GM19463 (cell line): ENCODE results near the gene RARB.

Source experiments
- ATAC-seq: cut with Tn5 transposase; IDR thresholded peaks from one replicate; pipeline ENCODE4 v1.9.1; 2021; ENCODE audit warnings: mild to moderate bottlenecking, moderate library complexity; ENCODE audit not compliant: unreplicated experiment

The RARB gene

DNA sequence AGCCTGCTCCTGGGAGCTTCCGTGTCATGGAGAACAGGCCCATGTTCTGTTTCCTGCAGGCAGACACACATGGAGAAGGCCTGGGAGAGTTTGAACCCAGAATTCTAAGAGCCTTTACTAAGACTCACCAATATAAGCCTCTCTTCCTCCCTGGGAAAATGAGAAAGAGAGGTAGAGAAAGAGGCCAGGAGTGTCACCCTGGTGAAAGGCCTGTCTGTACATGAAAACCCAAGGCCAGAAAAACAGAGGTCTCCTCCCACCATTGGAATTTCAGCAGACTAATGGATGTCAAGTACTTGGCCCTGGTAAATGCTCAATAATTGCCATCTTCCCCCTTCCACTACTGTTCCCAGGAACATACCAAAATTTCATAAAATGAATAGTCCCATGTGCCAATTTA is 119.0 kb downstream of the RARB start:
- ATAC-seq = no peak

DNA sequence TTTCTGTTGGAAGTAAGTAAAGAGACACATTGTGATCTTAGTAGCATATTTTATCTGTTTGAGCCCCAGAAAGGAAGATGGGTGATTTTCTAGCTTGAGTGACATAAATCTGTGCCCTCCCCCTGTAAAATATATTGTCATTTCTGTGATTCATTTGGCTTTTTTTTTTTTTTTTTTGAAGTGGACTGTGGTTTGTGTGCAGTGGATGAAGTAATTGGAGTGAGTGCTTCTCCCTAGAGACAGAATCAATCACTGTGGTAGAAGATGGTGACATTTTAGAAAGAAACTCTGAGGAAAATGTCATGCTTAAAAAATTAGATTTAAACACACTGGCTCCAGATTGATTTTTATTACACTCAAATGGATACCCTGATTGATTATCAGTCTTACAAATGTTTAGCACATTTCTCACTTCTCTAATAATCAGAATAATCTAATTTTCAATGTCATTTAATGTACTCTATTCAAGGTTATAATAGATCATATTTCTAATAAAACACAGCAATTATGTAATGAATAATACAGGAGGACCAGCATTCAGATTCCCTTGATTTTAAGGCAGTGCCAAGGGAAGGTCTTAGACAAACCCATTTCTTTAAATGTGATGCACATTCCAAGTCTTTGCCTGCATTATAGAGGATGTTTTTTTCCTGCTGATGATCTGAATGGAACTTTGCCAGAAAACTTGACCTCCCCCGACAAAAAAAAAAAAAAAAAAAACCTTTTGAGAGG is 120.0 kb downstream of the RARB start:
- no peak for ATAC-seq

DNA sequence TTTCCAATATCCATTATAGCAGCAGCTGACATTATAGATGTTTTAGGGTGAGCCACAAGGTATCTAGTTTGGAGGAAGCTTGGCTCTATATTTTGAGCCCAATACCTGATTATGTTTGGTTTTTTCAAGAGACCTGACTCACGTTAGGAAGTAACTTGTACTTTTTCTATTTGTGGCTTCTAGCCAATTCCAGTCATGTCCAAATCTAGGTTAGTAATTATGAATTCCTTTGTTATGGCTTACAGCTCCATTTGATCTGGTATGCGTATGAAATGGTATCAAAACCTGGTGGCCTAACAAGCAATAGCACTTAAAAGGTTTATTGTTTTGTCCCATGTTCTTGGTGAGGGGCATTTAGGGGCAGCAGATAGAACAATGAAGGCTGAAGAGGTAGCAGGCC is 120.8 kb downstream of the RARB start:
- ATAC-seq = no peak

- no peak for ATAC-seq
Measured at GRCh38 chr3:25552251-25552650, 124.2 kb downstream of the RARB start.

DNA sequence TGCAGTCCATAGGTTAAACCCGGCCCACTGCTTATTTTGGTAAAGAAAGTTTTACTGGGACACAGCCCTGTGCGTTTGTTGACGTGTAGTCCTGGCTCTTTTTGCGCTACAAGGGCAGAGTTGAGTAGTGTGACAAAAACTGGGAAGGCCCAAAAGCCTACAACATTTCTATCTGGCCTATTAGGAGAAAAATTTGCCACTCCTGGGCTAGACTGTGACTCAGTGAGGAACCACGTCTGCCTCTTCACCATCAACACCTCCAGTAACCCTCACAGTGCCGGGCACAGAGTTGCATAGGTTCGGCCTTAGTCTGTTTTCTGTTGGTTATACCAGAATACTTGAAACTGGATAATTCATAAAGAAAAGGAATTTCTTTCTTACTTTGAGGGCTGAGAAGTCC is 126.3 kb downstream of the RARB start:
- ATAC-seq = no peak

DNA sequence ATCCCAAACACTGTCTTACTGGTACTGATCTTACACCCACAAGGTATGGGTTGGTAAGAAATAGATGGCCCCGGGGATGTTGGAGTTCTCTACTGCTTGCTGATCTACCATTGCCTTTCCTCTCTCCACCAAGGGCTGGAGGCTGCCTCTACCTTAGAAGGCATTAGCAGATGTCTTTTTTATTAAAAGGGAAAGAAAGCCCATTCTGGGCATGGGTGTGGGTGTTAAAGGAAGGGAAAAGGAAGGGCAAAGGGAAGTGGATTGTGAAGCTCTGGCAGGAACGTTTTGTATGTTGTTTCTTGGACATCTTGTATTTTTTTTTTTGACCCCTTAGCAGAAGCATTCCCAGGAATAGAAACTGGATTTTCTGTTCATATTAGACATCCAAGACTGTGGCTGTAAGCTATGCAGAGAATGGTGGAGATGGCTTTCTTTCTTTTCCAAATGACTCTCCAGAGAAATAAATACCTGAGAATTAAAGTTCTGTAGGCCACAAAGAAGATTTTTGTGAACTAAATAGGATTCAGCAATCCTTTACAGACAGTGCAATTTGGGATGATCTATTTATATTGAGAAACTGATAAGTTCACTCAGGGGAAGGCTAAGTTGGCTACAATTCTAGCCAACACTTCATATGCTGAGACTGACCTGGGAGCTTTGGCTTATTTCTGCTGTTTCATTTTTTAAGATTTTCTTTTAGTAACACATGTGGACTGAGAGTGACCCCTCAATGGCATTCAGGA is 127.8 kb downstream of the RARB start:
- no peak for ATAC-seq

DNA sequence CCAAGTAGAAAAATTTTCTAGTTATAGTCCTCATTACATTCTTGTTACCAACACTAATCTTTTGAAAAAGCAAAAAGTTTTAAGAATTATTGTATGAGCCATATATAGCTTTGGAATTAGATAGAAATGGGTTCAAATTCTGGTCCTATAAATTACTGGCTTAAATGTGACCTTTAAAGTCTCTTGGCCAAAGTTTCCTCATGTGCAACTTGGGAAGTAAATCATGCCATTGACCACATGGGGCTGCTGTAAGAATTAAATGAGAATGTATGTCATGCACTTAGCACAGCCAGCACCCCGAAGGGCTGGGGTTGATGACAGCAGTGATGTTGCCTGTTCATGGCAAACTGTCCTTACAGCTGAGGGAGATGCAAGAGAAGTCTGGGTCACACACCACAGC is 128.4 kb downstream of the RARB start:
- ATAC-seq = no peak

DNA sequence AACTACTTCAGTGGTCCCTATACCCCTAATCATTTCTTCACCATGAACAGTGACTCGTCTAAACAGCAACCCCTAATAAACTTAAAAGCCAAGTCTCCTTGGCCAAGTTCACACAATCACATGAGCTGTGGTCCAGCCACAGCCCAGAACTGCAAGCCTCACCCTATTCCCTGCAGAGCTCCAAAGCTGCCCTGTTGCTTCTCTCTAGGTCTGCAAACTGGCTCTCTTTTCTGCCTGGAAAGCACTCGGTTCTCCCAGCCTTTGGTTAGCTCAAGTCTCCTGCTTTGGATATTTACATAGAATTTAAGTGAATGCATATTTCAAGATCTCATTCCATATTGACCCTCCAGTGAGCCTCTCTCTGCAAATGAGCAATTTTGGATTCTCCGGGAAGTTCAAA is 129.6 kb downstream of the RARB start:
- no peak for ATAC-seq

GRCh38 chr3:25558121-25558520 is 130.1 kb downstream of the RARB start:
- no peak for ATAC-seq

GRCh38 chr3:25558796-25559195 is 130.7 kb downstream of the RARB start:
- no peak for ATAC-seq

GRCh38 chr3:25563601-25564000 is 135.5 kb downstream of the RARB start:
- no peak for ATAC-seq

DNA sequence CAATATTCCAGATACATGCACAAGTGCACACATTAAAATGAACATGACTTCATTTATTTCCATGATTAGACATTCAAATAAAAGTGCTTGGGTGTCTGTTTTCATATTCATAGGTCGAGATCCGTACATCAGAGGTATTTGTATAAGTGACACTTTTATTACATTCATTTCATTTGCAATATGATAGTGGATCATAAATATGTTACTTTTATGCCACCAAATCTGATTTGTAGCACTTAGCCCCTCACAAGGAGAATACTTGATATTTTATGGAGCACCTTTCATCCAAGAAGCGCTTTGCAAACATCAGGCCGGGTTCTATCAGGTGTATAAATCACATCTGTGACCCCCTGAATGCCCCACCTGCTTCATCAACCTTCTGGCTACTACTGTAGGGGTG is 136.0 kb downstream of the RARB start:
- no peak for ATAC-seq

- ATAC-seq = no peak
Measured at GRCh38 chr3:25565807-25566206, 137.7 kb downstream of the RARB start.

DNA sequence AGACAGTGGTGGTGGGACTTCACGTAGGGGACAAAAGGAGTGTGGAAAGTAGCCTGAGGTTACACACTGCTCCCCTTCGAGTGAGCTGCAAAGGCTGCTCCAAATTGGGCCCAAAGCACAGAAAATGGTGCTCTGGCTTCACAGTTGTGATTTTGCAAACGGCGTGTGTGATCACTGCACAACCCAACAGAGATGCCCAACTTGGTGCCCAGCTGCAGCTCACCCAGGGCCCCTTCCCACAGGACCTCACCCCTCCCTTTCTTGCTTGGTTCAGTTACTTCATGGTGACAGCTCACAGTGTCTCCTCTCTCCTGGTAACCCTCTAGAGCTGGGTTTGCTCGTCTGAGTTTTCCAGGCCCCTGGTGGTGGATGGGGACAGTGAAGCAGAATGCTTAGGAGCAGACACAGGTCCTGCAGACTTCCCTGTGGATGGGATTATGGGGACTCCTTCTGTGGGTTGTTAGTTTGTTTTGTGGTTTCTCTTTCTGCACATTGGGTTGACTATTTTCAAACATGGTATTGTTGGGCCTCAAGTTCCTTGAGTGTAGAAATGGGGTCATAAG is 138.4 kb downstream of the RARB start:
- no peak for ATAC-seq

DNA sequence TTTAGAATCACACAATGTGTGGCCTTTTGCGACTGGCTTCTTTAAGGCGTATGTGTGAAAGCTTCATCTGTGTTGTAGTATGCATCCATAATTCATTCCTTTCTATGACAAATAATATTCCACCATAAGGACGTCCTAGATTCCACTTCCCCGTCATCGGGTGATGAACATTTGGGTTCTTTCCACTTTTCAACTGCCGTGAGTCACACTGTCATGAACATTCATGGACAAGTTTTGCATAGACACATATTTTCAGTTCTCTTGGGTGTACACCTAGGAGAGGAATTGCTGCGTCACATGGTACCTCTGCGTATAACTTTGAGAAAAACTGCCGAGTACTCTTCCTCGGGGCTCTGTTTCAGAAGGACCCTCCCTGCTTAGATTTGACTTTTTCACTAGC is 139.3 kb downstream of the RARB start:
- no peak for ATAC-seq

DNA sequence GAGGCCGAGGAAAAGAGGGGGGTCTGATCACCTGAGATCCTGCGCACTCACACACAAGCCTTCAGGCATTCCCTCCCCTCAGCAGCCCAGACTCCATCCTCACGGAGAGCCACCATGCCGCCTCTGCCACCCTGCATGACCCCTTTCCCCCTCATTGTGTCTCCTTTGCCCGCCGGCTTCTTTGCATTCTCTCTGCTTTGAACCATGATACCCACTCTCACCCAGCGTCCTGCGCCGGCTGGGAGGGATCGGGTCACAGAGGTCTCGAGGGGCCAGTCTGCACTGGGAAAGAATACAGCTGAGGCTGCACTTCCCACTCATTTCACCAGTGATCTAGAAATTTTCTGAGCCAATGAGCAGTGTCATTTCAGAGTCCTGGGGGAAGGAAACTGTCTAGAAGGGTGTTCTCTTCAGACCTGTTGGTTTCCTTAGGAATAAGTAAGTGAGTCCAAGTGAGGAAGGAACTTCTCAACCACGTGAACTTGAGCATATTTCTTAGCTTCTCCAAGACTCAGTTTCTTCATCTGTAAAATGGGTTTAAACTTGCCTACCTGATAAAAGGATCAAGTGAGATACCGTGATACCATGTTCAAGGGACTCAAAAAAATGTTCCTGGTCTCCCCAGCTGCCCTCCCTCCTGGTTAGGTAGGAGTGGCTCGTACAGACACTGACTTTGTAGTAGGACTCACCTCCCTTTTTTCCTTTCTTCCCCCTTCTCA is 139.9 kb downstream of the RARB start:
- ATAC-seq = no peak

- no peak for ATAC-seq
Measured at GRCh38 chr3:25568525-25569078, 140.5 kb downstream of the RARB start.

GRCh38 chr3:25571285-25571684 is 143.2 kb downstream of the RARB start:
- ATAC-seq = no peak

- ATAC-seq = no peak
Measured at GRCh38 chr3:25572336-25572735, 144.3 kb downstream of the RARB start.

DNA sequence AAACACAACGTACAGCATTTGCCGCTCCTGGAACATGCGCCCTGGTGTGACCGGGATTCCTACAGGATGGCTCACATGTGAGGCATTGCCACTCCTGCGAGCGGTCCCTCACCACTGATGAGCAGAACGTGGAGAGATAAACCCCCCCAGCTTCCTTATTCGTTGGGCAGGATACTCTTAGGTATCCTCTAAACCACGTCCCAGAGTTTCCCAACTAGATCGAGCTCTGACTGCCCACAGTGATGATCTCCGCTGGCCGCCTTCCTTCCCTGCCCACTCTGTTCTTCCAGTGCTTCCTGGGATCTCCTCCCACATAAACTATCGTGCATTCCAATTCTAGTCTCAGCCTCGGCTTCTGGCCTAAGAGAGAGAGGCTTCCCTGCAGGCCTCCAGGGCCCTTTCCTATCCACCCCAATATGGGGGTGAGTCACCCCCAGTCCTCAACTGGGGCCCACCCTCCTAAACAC is 144.9 kb downstream of the RARB start:
- ATAC-seq = no peak
